GM18909 (cell line): ENCODE results near the gene GRM8.

Experiments used
- ATAC-seq: cut with Tn5 transposase; IDR thresholded peaks from one replicate; pipeline ENCODE4 v1.9.1; 2021; ENCODE audit warnings: mild to moderate bottlenecking; ENCODE audit not compliant: unreplicated experiment, poor library complexity

Gene GRM8

GRCh38 chr7:126487728-126488442 is 764.9 kb downstream of the GRM8 start:
- no peak for ATAC-seq

GRCh38 chr7:126486806-126487205 is 765.9 kb downstream of the GRM8 start:
- no peak for ATAC-seq

GRCh38 chr7:126485791-126486190 is 767.0 kb downstream of the GRM8 start:
- ATAC-seq = no peak

- no peak for ATAC-seq
Observed at GRCh38 chr7:126483972-126484371, 768.8 kb downstream of the GRM8 start.

GRCh38 chr7:126472825-126473224 is 779.9 kb downstream of the GRM8 start:
- ATAC-seq = no peak

GRCh38 chr7:126462405-126462804 is 790.3 kb downstream of the GRM8 start:
- ATAC-seq = no peak

GRCh38 chr7:126460664-126461063 is 792.1 kb downstream of the GRM8 start:
- no peak for ATAC-seq

GRCh38 chr7:126453104-126453503 is 799.6 kb downstream of the GRM8 start:
- ATAC-seq = no peak

- peak; percentile 92 for ATAC-seq
Observed at GRCh38 chr7:126450269-126450671, 802.5 kb downstream of the GRM8 start.

- peak; percentile 19 for ATAC-seq
Observed at GRCh38 chr7:126449611-126450268, 803.0 kb downstream of the GRM8 start.

GRCh38 chr7:126447984-126448383 is 804.8 kb downstream of the GRM8 start:
- ATAC-seq = no peak

GRCh38 chr7:126445991-126446390 is 806.8 kb downstream of the GRM8 start:
- no peak for ATAC-seq

GRCh38 chr7:126443951-126444350 is 808.8 kb downstream of the GRM8 start:
- ATAC-seq = no peak

- ATAC-seq = no peak
Observed at GRCh38 chr7:126442908-126443307, 809.8 kb downstream of the GRM8 start.

GRCh38 chr7:126441745-126442144 is 811.0 kb downstream of the GRM8 start:
- no peak for ATAC-seq

GRCh38 chr7:126440542-126440941 is 812.2 kb downstream of the GRM8 start:
- ATAC-seq = no peak

- ATAC-seq = no peak
Observed at GRCh38 chr7:126436213-126436868, 816.4 kb downstream of the GRM8 start.

- no peak for ATAC-seq
Observed at GRCh38 chr7:126426652-126427051, 826.1 kb downstream of the GRM8 start.

- ATAC-seq = no peak
Observed at GRCh38 chr7:126424985-126425384, 827.8 kb downstream of the GRM8 start.

- ATAC-seq = no peak
Observed at GRCh38 chr7:126419047-126419446, 833.7 kb downstream of the GRM8 start.

- peak; percentile 74 for ATAC-seq
Observed at GRCh38 chr7:126411821-126412383, 840.8 kb downstream of the GRM8 start.
